Mesendoderm (in vitro differentiated cells): Measurements from ENCODE around the gene CDK19.
"Not testable (repeated sequence)": the region's sequence is repeated elsewhere in the genome, so short reads cannot be mapped to it uniquely, and the experiment has no call there.

Experiments
- DNase-seq: peaks from one replicate; pipeline ENCODE4 v3.0.0; 2013
- H2AK5ac ChIP-seq: 2 replicates; pipeline ENCODE4 v1.6.1; 2013; ENCODE audit warnings: low read length, inconsistent platforms
- H2BK120ac ChIP-seq: 2 replicates; pipeline ENCODE4 v1.6.1; 2013; ENCODE audit warnings: low read depth, mild to moderate bottlenecking, low read length, moderate library complexity, mixed read lengths
- H2BK15ac ChIP-seq: replicated peaks from 2 replicates; pipeline ENCODE4 v1.6.1; 2013; ENCODE audit warnings: low read depth, mild to moderate bottlenecking, moderate library complexity
- H2BK5ac ChIP-seq: 2 replicates; pipeline ENCODE4 v1.6.1; 2013; ENCODE audit warnings: low read length, inconsistent platforms
- H3K18ac ChIP-seq: 2 replicates; pipeline ENCODE4 v1.6.1; 2013; ENCODE audit warnings: mild to moderate bottlenecking, low read length, mixed read lengths
- H3K23ac ChIP-seq: one replicate; pipeline ENCODE4 v1.6.1; 2013; ENCODE audit warnings: low read length
- H3K27ac ChIP-seq: 2 replicates; pipeline ENCODE4 v1.5.1; 2013; ENCODE audit warnings: low read depth, mild to moderate bottlenecking, inconsistent platforms, low read length, moderate library complexity
- H3K27me3 ChIP-seq: 2 replicates; pipeline ENCODE4 v1.6.1; 2013; ENCODE audit warnings: low read length, control low read depth, mild to moderate bottlenecking, inconsistent platforms; ENCODE audit not compliant: insufficient read depth, poor library complexity
- H3K36me3 ChIP-seq: 2 replicates; pipeline ENCODE4 v1.6.1; 2013; ENCODE audit warnings: low read length, inconsistent platforms; ENCODE audit not compliant: control insufficient read depth, insufficient read depth
- H3K4ac ChIP-seq: one replicate; pipeline ENCODE4 v1.6.1; 2013; ENCODE audit warnings: low read depth, mild to moderate bottlenecking, low read length, moderate library complexity
- H3K4me1 ChIP-seq: 2 replicates; pipeline ENCODE4 v1.6.1; 2013; ENCODE audit warnings: low read depth, low read length, inconsistent platforms; ENCODE audit not compliant: control insufficient read depth
- H3K4me2 ChIP-seq: 2 replicates; pipeline ENCODE4 v1.6.1; 2013; ENCODE audit warnings: low read length
- H3K4me3 ChIP-seq: 2 replicates; pipeline ENCODE4 v1.5.1; 2013; ENCODE audit warnings: mild to moderate bottlenecking, low read length
- H3K56ac ChIP-seq: one replicate; pipeline ENCODE4 v1.6.1; 2013; ENCODE audit warnings: low read length
- H3K79me1 ChIP-seq: 2 replicates; pipeline ENCODE4 v1.6.1; 2013; ENCODE audit warnings: low read length, inconsistent platforms
- H3K79me2 ChIP-seq: 2 replicates; pipeline ENCODE4 v1.6.1; 2013; ENCODE audit warnings: mild to moderate bottlenecking, low read length; ENCODE audit not compliant: control insufficient read depth, insufficient read depth
- H3K9ac ChIP-seq: 2 replicates; pipeline ENCODE4 v1.6.1; 2013; ENCODE audit warnings: low read length, inconsistent platforms
- H4K5ac ChIP-seq: one replicate; pipeline ENCODE4 v1.6.1; 2013; ENCODE audit warnings: low read length
- H4K8ac ChIP-seq: one replicate; pipeline ENCODE4 v1.6.1; 2013; ENCODE audit warnings: low read depth, mild to moderate bottlenecking, control low read depth, low read length, moderate library complexity
- WGBS: extraction: QIAGEN DNeasy Blood & Tissue Kit; methylation state at CpG from one replicate; pipeline ENCODE4 v1.1.7; 2013; ENCODE audit warnings: low lambda C conversion rate, missing lambda C conversion rate; ENCODE audit not compliant: insufficient coverage; ENCODE audit errors: extremely low coverage; 5-methylcytosine and 5-hydroxymethylcytosine counted together

The CDK19 gene

DNA sequence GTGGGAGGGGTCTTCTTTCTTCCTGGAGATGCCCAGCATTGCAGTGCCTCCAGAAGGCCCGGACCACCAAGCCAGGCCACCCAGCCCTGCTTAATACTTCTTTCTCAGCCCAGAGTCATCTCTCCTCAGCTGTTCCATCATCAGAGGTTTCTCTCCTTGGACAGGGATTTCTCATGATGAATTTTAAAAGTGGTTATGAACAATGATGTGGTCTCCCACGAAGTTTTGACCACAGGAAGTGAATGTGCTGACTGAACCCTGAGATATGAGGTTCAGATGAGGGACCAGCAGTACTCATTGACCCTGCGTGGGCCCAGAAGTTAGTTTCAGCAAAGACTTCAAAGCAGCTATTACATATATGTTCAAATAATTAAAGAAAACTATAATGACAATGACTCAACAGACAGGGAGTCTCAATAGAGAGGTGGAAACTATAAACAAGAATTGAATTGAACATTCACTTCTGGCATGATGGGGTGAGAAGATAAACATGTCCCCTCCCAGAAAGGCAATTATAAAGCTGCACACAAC lies 224.4 kb downstream of the CDK19 start:
- Histone ChIP-seq H3K18ac (no peak overlapping the region), H3K27ac (no peak overlapping the region), H3K79me2 (no peaks in the 10 kb centered on the region), H3K27me3 (no peaks in the 10 kb centered on the region), H4K8ac (no peak overlapping the region), H3K9ac (no peak overlapping the region), H3K4ac (no peak overlapping the region), H3K4me2 (no peak overlapping the region), H3K4me1 (no peaks in the 10 kb centered on the region), H3K56ac (no peak overlapping the region), H2BK5ac (no peak overlapping the region), H3K79me1 (no peaks in the 10 kb centered on the region), H3K4me3 (no peak overlapping the region), H2BK15ac (no peak overlapping the region), H2AK5ac (no peak overlapping the region), H3K36me3 (no peaks in the 10 kb centered on the region), H3K23ac (no peak overlapping the region), H2BK120ac (no peak overlapping the region), H4K5ac (no peak overlapping the region)
- DNase-seq: no peak
- WGBS: no CpG with 5 or more reads among the region's 3 CpGs

DNA sequence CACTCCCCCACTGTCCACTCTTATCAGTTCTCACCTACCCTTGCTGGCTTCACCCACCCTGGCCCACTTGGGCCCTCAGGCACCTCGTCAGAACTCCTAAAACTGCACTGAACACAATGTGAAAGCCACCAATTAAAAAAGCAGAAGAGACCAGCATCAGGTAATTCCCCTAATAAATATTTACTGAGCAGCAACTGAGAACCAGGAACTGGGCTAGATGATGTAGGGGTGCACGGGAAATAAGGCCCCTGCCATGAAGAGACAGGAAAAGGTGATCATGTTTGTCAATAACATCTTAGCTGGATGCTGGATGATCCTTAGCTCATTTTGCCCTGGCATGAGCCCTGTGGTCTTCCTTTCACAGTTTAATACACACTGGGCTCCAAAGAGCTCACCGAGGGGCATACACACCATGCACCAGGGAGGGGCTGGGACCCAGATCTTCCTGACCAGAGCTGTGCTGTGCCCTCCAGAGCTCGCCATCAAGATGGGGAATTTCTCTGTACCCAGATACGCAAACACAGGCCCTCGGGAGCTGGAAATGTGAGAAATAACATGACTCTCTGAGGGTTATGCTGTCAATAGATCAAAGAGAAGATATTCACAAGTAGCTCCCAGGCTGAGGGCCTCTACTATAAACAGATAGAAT lies 225.3 kb downstream of the CDK19 start:
- Histone ChIP-seq H3K23ac (no peak overlapping the region), H3K36me3 (no peaks in the 10 kb centered on the region), H3K56ac (no peak overlapping the region), H2BK5ac (no peak overlapping the region), H4K8ac (no peak overlapping the region), H3K4ac (no peak overlapping the region), H2BK120ac (no peak overlapping the region), H3K4me1 (no peaks in the 10 kb centered on the region), H3K79me1 (no peaks in the 10 kb centered on the region), H3K27ac (no peak overlapping the region), H3K9ac (no peak overlapping the region), H4K5ac (no peak overlapping the region), H3K4me3 (no peak overlapping the region), H3K4me2 (no peak overlapping the region), H2AK5ac (no peak overlapping the region), H2BK15ac (no peak overlapping the region), H3K18ac (no peak overlapping the region), H3K79me2 (no peaks in the 10 kb centered on the region), H3K27me3 (no peaks in the 10 kb centered on the region)
- WGBS: no CpG with 5 or more reads among the region's 6 CpGs
- no peak for DNase-seq

DNA sequence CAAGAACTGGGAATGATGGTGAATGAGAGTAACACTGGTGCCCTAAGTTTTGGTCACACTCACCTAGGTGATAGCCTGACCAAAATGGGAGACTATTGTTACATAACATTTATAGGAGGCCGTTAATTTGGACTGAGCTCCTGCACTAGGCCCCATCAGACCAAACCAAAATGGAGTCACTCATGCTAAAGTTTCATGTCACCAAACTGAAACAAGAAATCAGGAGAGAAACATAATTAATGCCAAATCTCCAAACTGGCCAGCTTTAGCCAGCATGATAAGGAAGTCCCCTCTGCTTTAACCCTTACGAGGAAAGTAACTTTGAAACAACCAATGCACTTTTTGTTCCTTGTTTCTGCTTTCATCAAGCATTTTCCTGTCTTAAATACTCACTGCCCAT lies 227.9 kb downstream of the CDK19 start:
- Histone ChIP-seq H2BK15ac (no peak overlapping the region), H3K4ac (no peak overlapping the region), H3K18ac (no peak overlapping the region), H3K79me2 (no peaks in the 10 kb centered on the region), H2BK120ac (no peak overlapping the region), H4K5ac (no peak overlapping the region), H3K4me3 (no peak overlapping the region), H3K36me3 (no peaks in the 10 kb centered on the region), H3K79me1 (no peaks in the 10 kb centered on the region), H3K4me2 (no peak overlapping the region), H3K27ac (no peak overlapping the region), H2BK5ac (no peak overlapping the region), H3K27me3 (no peaks in the 10 kb centered on the region), H2AK5ac (no peak overlapping the region), H3K4me1 (no peaks in the 10 kb centered on the region), H4K8ac (no peak overlapping the region), H3K23ac (no peak overlapping the region), H3K9ac (no peak overlapping the region), H3K56ac (no peak overlapping the region)
- no peak for DNase-seq
- WGBS: no CpG with 5 or more reads among the region's 2 CpGs

DNA sequence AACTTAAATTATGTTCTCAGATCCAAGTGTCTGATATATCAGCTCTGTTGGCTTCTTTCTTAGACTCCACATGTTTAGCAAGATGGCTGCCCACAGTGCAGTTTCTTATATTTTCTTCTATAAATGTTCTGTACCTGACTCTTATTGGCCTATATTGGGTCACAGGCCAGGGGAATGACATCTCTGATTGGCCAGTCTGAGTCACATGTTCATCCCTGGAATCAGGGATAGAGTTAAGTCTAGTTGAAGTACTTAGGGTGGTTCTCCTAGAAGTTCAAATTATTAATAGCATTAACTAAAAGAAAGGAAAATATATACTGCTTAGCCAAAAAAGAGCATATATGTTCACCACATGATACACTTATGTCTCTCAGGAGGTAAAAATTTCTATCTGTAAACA lies 233.6 kb downstream of the CDK19 start:
- Histone ChIP-seq H3K36me3 (no peaks in the 10 kb centered on the region), H4K5ac (no peak overlapping the region), H2BK15ac (no peak overlapping the region), H3K4me3 (no peak overlapping the region), H3K4me2 (no peak overlapping the region), H2BK5ac (no peak overlapping the region), H2AK5ac (no peak overlapping the region), H3K4ac (no peak overlapping the region), H4K8ac (no peak overlapping the region), H2BK120ac (no peak overlapping the region), H3K27me3 (no peaks in the 10 kb centered on the region), H3K9ac (no peak overlapping the region), H3K4me1 (no peaks in the 10 kb centered on the region), H3K56ac (no peak overlapping the region), H3K23ac (no peak overlapping the region), H3K27ac (no peak overlapping the region), H3K79me1 (no peaks in the 10 kb centered on the region), H3K18ac (no peak overlapping the region), H3K79me2 (no peaks in the 10 kb centered on the region)
- DNase-seq: peak; percentile 17

DNA sequence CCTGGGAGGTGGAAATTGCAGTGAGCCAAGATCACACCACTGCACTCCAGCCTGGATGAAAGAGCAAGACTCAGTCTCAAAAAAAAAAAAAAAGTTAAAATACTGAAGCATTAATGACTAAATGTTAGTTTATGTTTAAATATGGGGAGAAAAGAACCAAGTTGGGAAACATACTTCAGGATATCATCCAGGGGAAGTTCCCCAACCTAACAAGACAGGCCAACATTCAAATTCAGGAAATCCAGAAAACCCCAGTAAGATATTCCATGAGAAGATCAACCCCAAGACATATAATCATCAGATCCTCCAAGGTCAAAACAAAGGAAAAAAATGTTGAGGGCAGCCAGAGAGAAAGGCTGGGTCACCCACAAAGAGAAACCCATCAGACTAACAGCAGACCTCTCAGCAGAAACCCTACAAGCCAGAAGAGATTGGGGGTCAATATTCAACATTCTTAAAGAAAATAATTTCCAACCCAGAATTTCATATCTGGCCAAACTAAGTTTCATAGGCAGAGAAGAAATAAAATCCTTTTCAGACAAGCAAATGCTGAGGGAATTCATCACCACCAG lies 237.6 kb downstream of the CDK19 start:
- H2BK5ac ChIP-seq, H3K27me3 ChIP-seq, H4K8ac ChIP-seq, H3K23ac ChIP-seq, H2BK120ac ChIP-seq, H4K5ac ChIP-seq, H3K36me3 ChIP-seq, H3K79me2 ChIP-seq, H3K4me3 ChIP-seq, H2AK5ac ChIP-seq, DNase-seq, H3K4me1 ChIP-seq, H3K27ac ChIP-seq, H3K79me1 ChIP-seq, H3K56ac ChIP-seq, H3K4ac ChIP-seq, H3K18ac ChIP-seq, H2BK15ac ChIP-seq, H3K4me2 ChIP-seq, H3K9ac ChIP-seq: not testable (repeated sequence)

DNA sequence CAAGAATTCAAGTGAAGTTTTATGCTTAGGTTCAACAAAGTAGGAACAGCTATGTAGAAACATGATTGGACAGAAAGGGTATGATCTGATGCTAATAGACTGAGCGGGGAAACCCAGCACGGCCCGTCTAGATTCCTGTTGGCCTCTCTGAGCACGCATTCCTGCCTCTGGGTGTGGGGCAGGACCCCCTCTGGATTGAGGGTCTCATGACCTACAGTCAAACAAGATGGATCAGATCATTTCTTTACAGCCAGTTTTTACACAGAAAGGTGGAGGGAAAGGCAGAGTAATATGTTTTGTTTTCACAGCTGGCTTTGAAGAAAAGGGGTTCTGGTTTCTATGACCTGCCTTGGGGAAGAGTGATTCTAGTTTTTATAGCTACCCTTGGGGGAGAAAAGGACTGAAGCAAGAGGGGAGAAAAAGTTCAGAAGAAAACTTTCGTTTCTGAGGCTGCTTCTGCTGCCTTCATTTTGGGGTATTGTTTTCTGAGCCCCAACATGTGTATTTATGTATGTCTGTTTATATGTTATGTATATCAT lies 239.3 kb downstream of the CDK19 start:
- Histone ChIP-seq H4K5ac (no peak overlapping the region), H3K4me3 (no peak overlapping the region), H2BK15ac (no peak overlapping the region), H3K56ac (no peak overlapping the region), H3K79me2 (no peaks in the 10 kb centered on the region), H3K4me1 (no peaks in the 10 kb centered on the region), H2BK120ac (no peak overlapping the region), H3K4ac (no peak overlapping the region), H3K4me2 (no peak overlapping the region), H3K79me1 (no peaks in the 10 kb centered on the region), H3K27ac (no peak overlapping the region), H3K9ac (no peak overlapping the region), H3K23ac (no peak overlapping the region), H3K18ac (no peak overlapping the region), H4K8ac (no peak overlapping the region), H2AK5ac (no peak overlapping the region), H3K36me3 (no peaks in the 10 kb centered on the region), H2BK5ac (no peak overlapping the region), H3K27me3 (no peaks in the 10 kb centered on the region)
- WGBS: no CpG with 5 or more reads among the region's 5 CpGs
- DNase-seq: no peak
